Measurements from ENCODE around the gene LRRC8E.

- TF ChIP-seq, protein P1, sequence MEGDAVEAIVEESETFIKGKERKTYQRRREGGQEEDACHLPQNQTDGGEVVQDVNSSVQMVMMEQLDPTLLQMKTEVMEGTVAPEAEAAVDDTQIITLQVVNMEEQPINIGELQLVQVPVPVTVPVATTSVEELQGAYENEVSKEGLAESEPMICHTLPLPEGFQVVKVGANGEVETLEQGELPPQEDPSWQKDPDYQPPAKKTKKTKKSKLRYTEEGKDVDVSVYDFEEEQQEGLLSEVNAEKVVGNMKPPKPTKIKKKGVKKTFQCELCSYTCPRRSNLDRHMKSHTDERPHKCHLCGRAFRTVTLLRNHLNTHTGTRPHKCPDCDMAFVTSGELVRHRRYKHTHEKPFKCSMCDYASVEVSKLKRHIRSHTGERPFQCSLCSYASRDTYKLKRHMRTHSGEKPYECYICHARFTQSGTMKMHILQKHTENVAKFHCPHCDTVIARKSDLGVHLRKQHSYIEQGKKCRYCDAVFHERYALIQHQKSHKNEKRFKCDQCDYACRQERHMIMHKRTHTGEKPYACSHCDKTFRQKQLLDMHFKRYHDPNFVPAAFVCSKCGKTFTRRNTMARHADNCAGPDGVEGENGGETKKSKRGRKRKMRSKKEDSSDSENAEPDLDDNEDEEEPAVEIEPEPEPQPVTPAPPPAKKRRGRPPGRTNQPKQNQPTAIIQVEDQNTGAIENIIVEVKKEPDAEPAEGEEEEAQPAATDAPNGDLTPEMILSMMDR (IDR thresholded peaks at IDR 0.05), result no peak
- no peak for TF ChIP-seq POLR2A (IDR thresholded peaks at IDR 0.05)
Observed at GRCh38 chr19:7894612-7895309, 6.5 kb downstream of the LRRC8E start.

Data from uterus (tissue), 2 donors.